ENCODE data around the gene RPL34.

- TF ChIP-seq CTCF (conservative IDR thresholded peaks at IDR 0.05; ENCODE audit: low read depth, low read length) (no peak), EZH2phosphoT487 (IDR thresholded peaks at IDR 0.05; ENCODE audit: borderline replicate concordance, low read length) (no peak), EZH2 (IDR thresholded peaks at IDR 0.05; ENCODE audit: low read length, unreplicated experiment) (no peak)
Measured at GRCh38 chr4:108662629-108663028, 42.3 kb downstream of the RPL34 start.
